Measurements from ENCODE around the gene ZSCAN21.

GRCh38 chr7:100010901-100011300 is 38.7 kb upstream of the ZSCAN21 start:
- TF ChIP-seq CTCF (IDR thresholded peaks at IDR 0.05) (no peak), POLR2A (IDR thresholded peaks at IDR 0.05) (no peak)

Data from thyroid gland (tissue), 4 donors.